Hematopoietic multipotent progenitor cell treated with erythropoietin and hydrocortisone succinate and interleukin-3 and kit ligand, for 4 days (in vitro differentiated cells): Measurements from ENCODE around the gene MTHFD1.

Experiments
- DNase-seq: peaks from one replicate; pipeline ENCODE4 v3.0.0-alpha.2; 2015

MTHFD1 gene

GRCh38 chr14:64501411-64502171 is 113.4 kb downstream of the MTHFD1 start:
- no peak for DNase-seq

DNA sequence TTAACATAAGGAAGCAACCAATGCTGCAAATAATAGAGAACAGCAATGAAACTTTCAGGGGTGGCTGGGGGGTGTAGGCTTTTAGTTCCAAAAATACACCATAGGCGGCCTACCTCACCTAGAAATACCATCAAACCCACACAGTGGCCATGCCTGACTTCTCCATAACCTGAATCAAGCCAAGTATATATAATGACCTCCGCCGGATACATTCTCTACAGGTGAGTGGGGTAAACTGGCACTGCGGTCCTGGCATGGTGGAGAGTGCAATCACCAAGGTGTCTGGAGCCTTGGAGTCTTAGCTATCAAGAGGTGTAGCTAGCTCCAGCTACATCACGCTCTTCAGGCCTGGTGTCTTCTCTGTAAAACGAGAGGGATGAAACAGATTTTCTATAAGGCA is 114.3 kb downstream of the MTHFD1 start:
- DNase-seq, result no peak

GRCh38 chr14:64502887-64503433 is 114.8 kb downstream of the MTHFD1 start:
- peak; percentile 77 for DNase-seq

- DNase-seq, result peak; percentile 97
These were observed 115.5 kb downstream of the MTHFD1 start, which contains the start of gene ZBTB25 for GRCh38 chr14:64503434-64504309. TSS of gene ZBTB25 (minus strand) at chr14:64503838. CDS start at chr14:64490533, 13,305 bp downstream.

GRCh38 chr14:64504310-64504896 is 116.2 kb downstream of the MTHFD1 start, which contains the start of gene ZBTB1:
TSS of gene ZBTB1 (plus strand) at chr14:64504770. CDS start at chr14:64521505, 16,735 bp downstream.
- peak; percentile 94 for DNase-seq

- DNase-seq, result peak; percentile 97
These were observed 117.0 kb downstream of the MTHFD1 start for GRCh38 chr14:64504897-64505794.

DNA sequence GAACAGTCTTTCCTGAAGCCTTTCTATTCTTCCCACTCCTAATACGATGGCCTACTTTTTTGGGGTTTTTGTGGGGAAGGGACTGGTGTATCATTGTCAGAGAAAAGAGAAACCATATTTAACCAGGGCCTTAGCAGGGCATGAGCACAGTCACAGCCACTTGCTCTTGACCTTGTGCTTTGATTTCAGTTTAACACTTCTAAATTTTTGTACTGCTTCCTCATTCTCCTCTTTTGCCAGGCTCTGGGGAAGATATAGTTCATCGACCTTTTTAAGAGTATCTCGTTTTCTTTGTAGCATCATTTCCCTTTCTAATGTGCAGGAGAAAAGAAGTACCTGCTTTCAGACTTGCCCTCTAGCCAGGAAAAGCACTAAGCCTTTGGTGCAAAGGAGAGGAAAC is 118.6 kb downstream of the MTHFD1 start:
- peak; percentile 18 for DNase-seq

GRCh38 chr14:64507376-64508156 is 119.4 kb downstream of the MTHFD1 start:
- DNase-seq, result no peak

DNA sequence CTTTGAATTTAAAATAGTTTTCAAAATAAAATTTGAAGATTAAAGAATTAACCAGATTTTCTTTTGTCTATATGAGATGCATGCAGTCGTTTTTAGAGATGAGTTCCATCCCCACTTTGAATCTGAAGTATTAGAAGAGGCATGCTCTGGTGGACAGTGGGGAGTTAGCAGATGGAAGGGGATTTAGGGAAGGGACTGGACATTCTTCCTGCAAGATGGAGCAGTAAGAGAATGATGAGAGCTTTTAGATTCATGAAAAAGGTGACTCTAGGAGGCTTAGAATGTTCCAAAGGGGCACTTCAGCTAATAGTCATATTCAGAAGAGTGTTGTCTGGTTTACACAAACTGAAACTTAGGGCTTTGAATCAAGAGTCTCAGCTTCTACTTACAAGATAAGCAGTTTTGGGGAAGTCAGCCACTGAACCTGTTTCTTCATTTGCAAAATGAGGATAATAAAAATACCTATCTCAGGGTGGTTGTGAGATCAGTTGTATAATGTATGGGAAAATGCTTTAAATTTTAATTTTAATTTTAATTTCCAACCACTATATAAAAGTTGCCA is 120.1 kb downstream of the MTHFD1 start:
- DNase-seq, result peak; percentile 74

GRCh38 chr14:64509036-64509435 is 120.9 kb downstream of the MTHFD1 start:
- DNase-seq, result no peak
